ENCODE data around the gene KBTBD8.

Gene KBTBD8, protein sequence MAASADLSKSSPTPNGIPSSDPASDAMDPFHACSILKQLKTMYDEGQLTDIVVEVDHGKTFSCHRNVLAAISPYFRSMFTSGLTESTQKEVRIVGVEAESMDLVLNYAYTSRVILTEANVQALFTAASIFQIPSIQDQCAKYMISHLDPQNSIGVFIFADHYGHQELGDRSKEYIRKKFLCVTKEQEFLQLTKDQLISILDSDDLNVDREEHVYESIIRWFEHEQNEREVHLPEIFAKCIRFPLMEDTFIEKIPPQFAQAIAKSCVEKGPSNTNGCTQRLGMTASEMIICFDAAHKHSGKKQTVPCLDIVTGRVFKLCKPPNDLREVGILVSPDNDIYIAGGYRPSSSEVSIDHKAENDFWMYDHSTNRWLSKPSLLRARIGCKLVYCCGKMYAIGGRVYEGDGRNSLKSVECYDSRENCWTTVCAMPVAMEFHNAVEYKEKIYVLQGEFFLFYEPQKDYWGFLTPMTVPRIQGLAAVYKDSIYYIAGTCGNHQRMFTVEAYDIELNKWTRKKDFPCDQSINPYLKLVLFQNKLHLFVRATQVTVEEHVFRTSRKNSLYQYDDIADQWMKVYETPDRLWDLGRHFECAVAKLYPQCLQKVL

DNA sequence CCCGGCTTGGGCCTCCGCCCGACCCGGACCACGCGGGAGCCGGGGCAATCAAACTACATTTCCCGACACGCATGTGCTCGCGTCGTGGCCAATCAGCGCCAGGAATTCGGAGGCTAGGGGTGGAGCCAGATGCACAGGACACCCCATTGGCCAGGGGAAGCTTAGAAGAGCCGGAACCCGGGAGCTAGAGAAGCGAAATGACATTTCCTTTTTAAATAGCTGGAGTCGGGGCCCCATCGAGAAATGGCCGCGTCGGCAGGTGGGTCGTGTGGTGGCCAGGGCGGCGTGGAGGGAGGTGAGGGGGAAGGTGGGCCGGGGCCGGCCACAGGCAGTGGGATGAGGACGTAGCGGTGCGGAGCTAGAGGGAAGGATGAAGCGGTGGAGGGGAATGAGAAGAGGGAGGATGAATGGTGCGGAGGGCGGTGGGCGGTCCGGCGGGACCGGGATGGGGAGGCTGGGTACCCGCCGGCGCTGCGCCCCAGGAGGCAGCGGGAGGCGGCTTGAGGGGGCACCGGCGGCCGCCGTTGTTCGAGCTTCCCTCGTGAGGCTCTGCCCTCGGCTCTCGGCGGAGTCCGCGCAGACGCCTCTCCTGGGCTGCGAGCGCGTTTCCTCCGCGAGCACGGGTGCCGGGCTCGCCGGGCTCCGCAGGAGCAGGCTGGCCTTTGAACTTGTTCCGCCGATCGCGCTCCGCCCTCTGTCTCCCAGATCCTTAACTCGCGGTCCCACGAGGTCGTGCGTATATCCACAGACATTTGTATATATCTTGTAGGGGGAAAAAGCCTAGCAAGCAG, at the start of gene KBTBD8:
TSS of gene KBTBD8 (plus strand) at position 195 of the 791 bp plus-strand sequence. CDS start at position 244, 49 bp downstream.
- Histone ChIP-seq H3K27me3 (ENCODE audit: low read depth) (no peaks in the 10 kb centered on the region), H3K36me3 (replicated peaks) (peaks cover 7% of the 10 kb centered on the region), H3K4me1 (peaks cover 9% of the 10 kb centered on the region), H3K9me3 (no peaks in the 10 kb centered on the region), H3K4me3 (peak within 1 kb of the TSS; percentile 73)
- in situ Hi-C loops (cut with MboI; ENCODE audit: low sequenced_read_pairs), result no loop called here
- DNase-seq (ENCODE audit: low spot score in 2 of 2), result peak; percentile 97 to 98

- Histone ChIP-seq H3K36me3 (replicated peaks) (no peaks in the 10 kb centered on the region), H3K27me3 (ENCODE audit: low read depth) (no peaks in the 10 kb centered on the region; the same call in 1 of the 2 replicates), H3K4me3 (no peak overlapping the region), H3K9me3 (no peaks in the 10 kb centered on the region), H3K4me1 (peaks cover 2% of the 10 kb centered on the region; the same call in 1 of the 2 replicates)
- no peak for DNase-seq (ENCODE audit: low spot score in 2 of 2)
- in situ Hi-C loops (cut with MboI; ENCODE audit: low sequenced_read_pairs), result no loop called here
Observed at GRCh38 chr3:66948838-66949237, 49.3 kb upstream of the KBTBD8 start.

DNA sequence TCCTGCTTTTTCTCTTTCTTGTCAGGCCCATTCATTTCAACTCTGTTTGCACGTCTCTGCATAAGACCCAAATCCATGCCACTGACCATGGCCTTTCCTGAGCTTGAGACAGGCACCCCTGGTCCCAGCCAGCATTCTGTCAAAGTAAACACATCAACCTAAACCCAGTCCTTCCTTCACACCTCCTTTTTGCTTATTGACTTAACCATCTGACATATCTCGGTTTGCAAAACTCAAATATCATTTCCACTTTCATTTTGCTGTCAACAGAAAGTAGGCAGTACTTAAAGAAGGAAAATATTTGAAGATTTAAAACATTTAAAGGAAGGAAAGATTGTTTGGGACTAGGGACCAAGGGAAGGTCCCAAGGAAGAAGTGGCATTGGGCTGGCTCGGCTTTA, 48.2 kb upstream of the KBTBD8 start:
- H3K4me3 ChIP-seq, result no peak overlapping the region
- H3K4me1 ChIP-seq, result peaks cover 2% of the 10 kb centered on the region; the same call in 1 of the 2 replicates
- H3K27me3 ChIP-seq (ENCODE audit: low read depth), result no peaks in the 10 kb centered on the region; the same call in 1 of the 2 replicates
- no peak for DNase-seq (ENCODE audit: low spot score in 2 of 2)
- in situ Hi-C loops (cut with MboI; ENCODE audit: low sequenced_read_pairs), result no loop called here
- H3K9me3 ChIP-seq, result no peaks in the 10 kb centered on the region
- H3K36me3 ChIP-seq (replicated peaks), result no peaks in the 10 kb centered on the region

DNA sequence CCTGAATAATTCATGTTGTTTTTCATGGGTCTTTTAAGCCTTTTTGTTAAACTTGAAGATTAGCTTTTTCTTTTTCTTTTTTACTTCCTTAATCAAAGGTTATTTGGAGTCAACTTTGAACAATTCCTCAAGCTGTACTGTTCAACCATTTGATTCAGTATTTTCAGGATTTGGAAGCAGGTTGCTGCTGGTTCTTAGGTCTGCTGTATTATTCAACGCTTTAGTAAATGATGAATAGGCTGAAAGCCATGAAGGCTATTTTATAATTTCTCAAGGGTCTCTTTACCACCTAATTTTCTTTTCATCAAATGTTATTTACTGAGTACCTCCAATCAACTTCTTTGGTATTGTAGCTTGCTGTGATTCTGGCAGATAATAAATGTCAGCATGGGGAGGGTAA, 45.8 kb upstream of the KBTBD8 start:
- Histone ChIP-seq H3K9me3 (no peaks in the 10 kb centered on the region), H3K36me3 (replicated peaks) (no peaks in the 10 kb centered on the region), H3K27me3 (ENCODE audit: low read depth) (no peaks in the 10 kb centered on the region; the same call in 1 of the 2 replicates), H3K4me3 (no peak overlapping the region), H3K4me1 (peaks cover 2% of the 10 kb centered on the region; the same call in 1 of the 2 replicates)
- no peak for DNase-seq (ENCODE audit: low spot score in 2 of 2)
- in situ Hi-C loops (cut with MboI; ENCODE audit: low sequenced_read_pairs), result no loop called here

DNA sequence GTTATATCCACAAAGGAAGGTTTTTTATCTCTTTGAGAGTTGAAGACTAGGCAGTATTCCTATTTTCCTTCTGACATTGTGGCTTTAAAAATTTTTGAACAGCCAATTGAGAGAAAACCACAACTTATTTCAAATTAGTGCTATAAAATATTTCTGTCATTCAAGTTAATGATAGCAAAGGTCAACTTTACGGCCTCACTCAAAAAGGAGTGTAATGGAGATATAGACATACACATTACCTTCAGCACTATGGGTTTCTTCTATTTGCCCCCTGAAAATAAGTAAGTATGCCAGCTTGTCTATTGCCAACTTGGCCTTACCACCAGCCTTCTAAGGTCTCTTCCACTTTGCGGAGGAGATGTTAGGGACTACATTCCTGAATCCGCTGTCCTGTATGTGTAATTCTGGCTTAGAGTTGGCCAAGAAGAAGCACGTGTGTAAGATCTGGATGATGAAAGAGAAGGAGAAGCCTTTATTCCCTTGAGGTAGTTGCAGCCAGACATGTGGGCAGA, 44.1 kb upstream of the KBTBD8 start:
- no peak for DNase-seq (ENCODE audit: low spot score in 2 of 2)
- Histone ChIP-seq H3K9me3 (no peaks in the 10 kb centered on the region), H3K36me3 (replicated peaks) (no peaks in the 10 kb centered on the region), H3K27me3 (ENCODE audit: low read depth) (no peaks in the 10 kb centered on the region; the same call in none of the 2 replicates), H3K4me1 (peaks cover 2% of the 10 kb centered on the region; the same call in 1 of the 2 replicates), H3K4me3 (no peak overlapping the region)
- in situ Hi-C loops (cut with MboI; ENCODE audit: low sequenced_read_pairs), result no loop called here

GRCh38 chr3:66956742-66957141, 41.4 kb upstream of the KBTBD8 start:
- in situ Hi-C loops (cut with MboI; ENCODE audit: low sequenced_read_pairs), result no loop called here
- Histone ChIP-seq H3K27me3 (ENCODE audit: low read depth) (no peaks in the 10 kb centered on the region; the same call in none of the 2 replicates), H3K4me1 (peaks cover 2% of the 10 kb centered on the region; the same call in 1 of the 2 replicates), H3K9me3 (no peaks in the 10 kb centered on the region), H3K4me3 (no peak overlapping the region), H3K36me3 (replicated peaks) (no peaks in the 10 kb centered on the region)
- DNase-seq (ENCODE audit: low spot score in 2 of 2), result no peak

- Histone ChIP-seq H3K27me3 (ENCODE audit: low read depth) (no peaks in the 10 kb centered on the region; the same call in none of the 2 replicates), H3K9me3 (no peaks in the 10 kb centered on the region), H3K36me3 (replicated peaks) (no peaks in the 10 kb centered on the region), H3K4me1 (no peaks in the 10 kb centered on the region), H3K4me3 (no peak overlapping the region)
- DNase-seq (ENCODE audit: low spot score in 2 of 2), result no peak
- in situ Hi-C loops (cut with MboI; ENCODE audit: low sequenced_read_pairs), result no loop called here
Observed at GRCh38 chr3:66957367-66957766, 40.7 kb upstream of the KBTBD8 start.

DNA sequence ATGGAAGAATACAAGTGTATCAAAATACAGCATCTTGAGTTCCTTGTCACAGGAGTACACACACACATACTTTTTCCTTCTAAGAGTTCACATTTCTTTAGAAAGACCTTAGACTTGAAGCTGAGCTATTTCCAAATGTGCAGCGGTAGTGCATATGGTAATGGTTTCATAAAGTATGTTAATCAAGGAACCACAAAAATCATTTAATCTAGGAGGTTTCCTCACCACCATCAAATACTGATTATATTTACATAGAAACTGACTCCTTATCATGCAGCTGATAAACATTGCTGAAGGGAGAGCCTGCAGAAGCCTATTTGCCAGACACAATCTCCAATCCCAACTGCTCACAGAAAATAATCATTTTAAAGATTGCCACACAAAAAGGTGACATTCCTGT, 40.0 kb upstream of the KBTBD8 start:
- DNase-seq (ENCODE audit: low spot score in 2 of 2), result no peak
- in situ Hi-C loops (cut with MboI; ENCODE audit: low sequenced_read_pairs), result no loop called here
- Histone ChIP-seq H3K27me3 (ENCODE audit: low read depth) (no peaks in the 10 kb centered on the region; the same call in none of the 2 replicates), H3K4me3 (no peak overlapping the region), H3K9me3 (no peaks in the 10 kb centered on the region), H3K4me1 (no peaks in the 10 kb centered on the region), H3K36me3 (replicated peaks) (no peaks in the 10 kb centered on the region)

GRCh38 chr3:66962664-66963063, 35.4 kb upstream of the KBTBD8 start:
- Histone ChIP-seq H3K4me1 (peaks cover 7% of the 10 kb centered on the region), H3K9me3 (no peaks in the 10 kb centered on the region), H3K36me3 (replicated peaks) (no peaks in the 10 kb centered on the region), H3K27me3 (ENCODE audit: low read depth) (peaks cover 4% of the 10 kb centered on the region), H3K4me3 (no peak overlapping the region)
- DNase-seq (ENCODE audit: low spot score in 2 of 2), result no peak
- in situ Hi-C loops (cut with MboI; ENCODE audit: low sequenced_read_pairs), result no loop called here

- Histone ChIP-seq H3K27me3 (ENCODE audit: low read depth) (peaks cover 4% of the 10 kb centered on the region; the same call in 1 of the 2 replicates), H3K36me3 (replicated peaks) (no peaks in the 10 kb centered on the region), H3K4me3 (no peak overlapping the region), H3K4me1 (peaks cover 7% of the 10 kb centered on the region), H3K9me3 (no peaks in the 10 kb centered on the region)
- in situ Hi-C loops (cut with MboI; ENCODE audit: low sequenced_read_pairs), result no loop called here
- no peak for DNase-seq (ENCODE audit: low spot score in 2 of 2)
Observed at GRCh38 chr3:66971245-66971644, 26.9 kb upstream of the KBTBD8 start.

- H3K27me3 ChIP-seq (ENCODE audit: low read depth), result peaks cover 4% of the 10 kb centered on the region; the same call in 1 of the 2 replicates
- no peaks in the 10 kb centered on the region; the same call in 1 of the 2 replicates for H3K4me1 ChIP-seq
- DNase-seq (ENCODE audit: low spot score in 2 of 2), result peak; percentile 75 to 85
- in situ Hi-C loops (cut with MboI; ENCODE audit: low sequenced_read_pairs), result no loop called here
- no peak overlapping the region for H3K4me3 ChIP-seq
- H3K36me3 ChIP-seq (replicated peaks), result no peaks in the 10 kb centered on the region
- no peaks in the 10 kb centered on the region for H3K9me3 ChIP-seq
Observed at GRCh38 chr3:66971891-66972551, 26.1 kb upstream of the KBTBD8 start.

DNA sequence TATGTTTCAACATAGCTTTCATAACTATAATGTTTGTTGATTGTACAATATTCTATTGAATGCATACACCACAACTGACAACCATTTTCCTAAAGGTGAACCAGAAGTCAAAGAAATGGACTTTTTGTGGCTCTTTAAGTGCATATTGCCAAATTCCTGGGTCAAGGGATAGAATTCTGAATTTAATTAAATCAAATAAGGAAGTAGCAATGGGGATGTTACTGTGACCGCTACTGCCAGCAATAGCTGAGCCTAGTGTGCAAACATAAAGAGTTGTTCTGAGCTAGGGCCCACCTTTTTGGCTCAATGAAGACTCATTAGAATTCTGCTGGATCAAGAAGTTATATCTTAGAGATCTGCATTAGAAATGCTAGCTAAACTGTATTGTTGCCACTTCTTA, 17.3 kb upstream of the KBTBD8 start:
- H3K36me3 ChIP-seq (replicated peaks), result no peaks in the 10 kb centered on the region
- H3K4me1 ChIP-seq, result no peaks in the 10 kb centered on the region
- H3K4me3 ChIP-seq, result no peak overlapping the region
- no peaks in the 10 kb centered on the region for H3K9me3 ChIP-seq
- in situ Hi-C loops (cut with MboI; ENCODE audit: low sequenced_read_pairs), result no loop called here
- no peaks in the 10 kb centered on the region for H3K27me3 ChIP-seq (ENCODE audit: low read depth)
- no peak for DNase-seq (ENCODE audit: low spot score in 2 of 2)

GRCh38 chr3:66983101-66983500, 15.0 kb upstream of the KBTBD8 start:
- H3K36me3 ChIP-seq (replicated peaks), result no peaks in the 10 kb centered on the region
- no peaks in the 10 kb centered on the region for H3K4me1 ChIP-seq
- in situ Hi-C loops (cut with MboI; ENCODE audit: low sequenced_read_pairs), result no loop called here
- no peaks in the 10 kb centered on the region for H3K27me3 ChIP-seq (ENCODE audit: low read depth)
- no peaks in the 10 kb centered on the region for H3K9me3 ChIP-seq
- H3K4me3 ChIP-seq, result no peak overlapping the region
- DNase-seq (ENCODE audit: low spot score in 2 of 2), result no peak

Measured in HAP-1 (cell line).